Vagina (tissue), 2 donors: Measurements from ENCODE around the gene SLC17A9.

Experiments
- POLR2AphosphoS5 ChIP-seq, 2 donors: sonication (generic); formaldehyde crosslinking; IDR thresholded peaks; one replicate each; pipeline ENCODE4 v1.9.0; 2017; ENCODE audit warnings: antibody characterized with exemption in 2 of 2, mild to moderate bottlenecking in 2 of 2, low read depth in 1 of 2; ENCODE audit not compliant: insufficient read depth in 1 of 2
- TF ChIP-seq, protein P1 (sequence below), 3 experiments: fragments of 450-650 bp in 2 of 3; fragments of 200-600 bp in 1 of 3; sonication (generic) in 1 of 3; IDR thresholded peaks; one replicate each; pipeline ENCODE4 v1.5.1; 2017 to 2019; ENCODE audit warnings: antibody characterized with exemption in 3 of 3, mild to moderate bottlenecking in 2 of 3, moderate library complexity in 2 of 3

DNA sequence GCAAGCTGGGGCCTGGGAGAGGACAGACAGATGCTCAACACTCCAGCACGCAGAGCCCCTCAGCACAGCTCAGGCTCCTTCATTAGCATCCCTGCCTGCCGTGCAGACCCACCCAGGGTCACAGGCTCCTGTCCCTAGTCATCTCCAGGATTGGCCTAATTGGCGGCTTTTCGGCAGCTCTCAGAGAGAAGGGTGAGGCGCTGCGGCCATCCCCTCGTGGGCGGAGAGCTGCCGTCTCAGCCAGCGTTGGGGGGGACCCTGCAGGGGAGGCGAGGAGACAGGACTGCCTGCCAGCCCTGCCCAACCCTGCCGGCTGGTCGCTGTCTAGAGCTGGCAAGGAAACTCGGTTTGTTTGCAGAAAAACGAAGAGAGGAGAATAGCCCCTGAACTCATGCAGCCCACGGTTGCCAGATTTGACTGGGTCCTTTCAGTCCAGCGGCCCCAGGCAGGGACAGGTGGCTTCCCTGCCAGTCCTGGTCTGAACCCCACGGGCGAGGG, 27.4 kb downstream of the SLC17A9 start:
- TF ChIP-seq, protein P1, sequence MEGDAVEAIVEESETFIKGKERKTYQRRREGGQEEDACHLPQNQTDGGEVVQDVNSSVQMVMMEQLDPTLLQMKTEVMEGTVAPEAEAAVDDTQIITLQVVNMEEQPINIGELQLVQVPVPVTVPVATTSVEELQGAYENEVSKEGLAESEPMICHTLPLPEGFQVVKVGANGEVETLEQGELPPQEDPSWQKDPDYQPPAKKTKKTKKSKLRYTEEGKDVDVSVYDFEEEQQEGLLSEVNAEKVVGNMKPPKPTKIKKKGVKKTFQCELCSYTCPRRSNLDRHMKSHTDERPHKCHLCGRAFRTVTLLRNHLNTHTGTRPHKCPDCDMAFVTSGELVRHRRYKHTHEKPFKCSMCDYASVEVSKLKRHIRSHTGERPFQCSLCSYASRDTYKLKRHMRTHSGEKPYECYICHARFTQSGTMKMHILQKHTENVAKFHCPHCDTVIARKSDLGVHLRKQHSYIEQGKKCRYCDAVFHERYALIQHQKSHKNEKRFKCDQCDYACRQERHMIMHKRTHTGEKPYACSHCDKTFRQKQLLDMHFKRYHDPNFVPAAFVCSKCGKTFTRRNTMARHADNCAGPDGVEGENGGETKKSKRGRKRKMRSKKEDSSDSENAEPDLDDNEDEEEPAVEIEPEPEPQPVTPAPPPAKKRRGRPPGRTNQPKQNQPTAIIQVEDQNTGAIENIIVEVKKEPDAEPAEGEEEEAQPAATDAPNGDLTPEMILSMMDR (IDR thresholded peaks at IDR 0.05), result no peak
- TF ChIP-seq POLR2AphosphoS5 (IDR thresholded peaks at IDR 0.05; ENCODE audit: insufficient read depth in 1 of 2, low read depth in 1 of 2), result no peak
